Mammary microvascular endothelial cell (primary cell): ENCODE measurements around the gene ARHGEF35. TPM values are rescaled to one million over a fixed set of nuclear protein-coding genes. Genes with fewer than 3 reads are reported as not detected.

Experiments used
- total RNA-seq: library from RNA; depleted of rRNA; stranded (reverse); fragments of >200 nt; gene quantifications from 2 replicates; pipeline ENCODE4 v1.2.3, GENCODE V29; 2015

The ARHGEF35 gene
- total RNA-seq = 0.69 and 0.73 TPM in 2 replicates

DNA sequence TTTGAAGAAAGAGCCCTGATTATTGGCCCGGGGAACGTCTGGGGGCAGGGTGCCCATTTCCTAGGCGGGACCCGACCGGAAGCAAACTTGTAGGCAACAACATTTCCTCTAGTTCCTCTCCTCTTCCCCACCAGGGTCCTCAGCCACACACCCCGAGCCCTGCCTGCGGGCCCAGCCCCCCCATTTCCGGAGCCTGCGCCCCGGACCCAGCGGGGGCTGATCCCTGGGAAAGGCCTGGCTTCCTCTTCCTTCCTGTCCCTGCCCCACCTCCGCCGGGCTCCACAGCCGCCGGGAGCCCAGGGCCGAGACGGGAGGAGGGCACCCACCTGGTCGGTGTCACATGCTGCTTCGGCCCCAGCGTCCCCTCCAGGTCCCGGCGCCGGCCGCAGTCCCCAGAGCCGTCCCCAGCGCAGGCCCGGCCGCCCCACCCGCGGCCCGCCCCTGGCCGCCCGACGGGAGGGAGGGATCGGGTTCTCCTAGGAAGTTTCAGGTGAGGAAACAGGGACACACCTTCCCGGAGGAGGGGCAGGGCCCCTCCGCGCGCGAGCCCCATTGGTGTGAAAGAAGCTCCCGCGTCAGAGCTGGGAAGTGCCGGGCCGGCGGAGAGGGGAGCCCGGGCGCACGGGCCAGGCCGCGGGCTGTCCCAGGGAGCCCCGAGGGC lies at the start of gene ARHGEF35:
Gene ARHGEF35, minus strand, starts transcription at position 622 of the 661 bp plus-strand sequence. CDS start 7,450 bp downstream, outside the sequence.

DNA sequence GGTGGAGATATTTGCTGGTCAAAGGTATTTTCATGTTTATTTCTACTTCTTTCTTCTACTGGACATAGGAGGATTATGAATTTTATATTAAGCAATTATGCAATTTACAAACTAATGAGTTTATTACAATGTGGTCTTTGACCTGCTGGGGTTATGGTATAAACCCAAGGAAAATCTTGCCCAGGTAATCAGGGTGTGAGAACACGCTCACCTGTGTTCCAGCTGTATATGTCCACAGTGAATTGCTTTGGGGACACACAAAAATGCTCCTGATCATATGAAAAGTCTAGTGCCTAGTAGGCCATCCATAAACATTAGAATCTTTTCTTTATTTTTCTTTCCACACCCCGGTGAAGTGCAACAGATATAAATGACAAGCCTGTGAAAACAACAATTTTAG lies 43.7 kb upstream of the ARHGEF35 start, which contains the start of gene OR2A42:
Gene OR2A42, minus strand, starts transcription at position 241 of the 400 bp plus-strand sequence. CDS start 6,762 bp downstream, outside the sequence.

DNA sequence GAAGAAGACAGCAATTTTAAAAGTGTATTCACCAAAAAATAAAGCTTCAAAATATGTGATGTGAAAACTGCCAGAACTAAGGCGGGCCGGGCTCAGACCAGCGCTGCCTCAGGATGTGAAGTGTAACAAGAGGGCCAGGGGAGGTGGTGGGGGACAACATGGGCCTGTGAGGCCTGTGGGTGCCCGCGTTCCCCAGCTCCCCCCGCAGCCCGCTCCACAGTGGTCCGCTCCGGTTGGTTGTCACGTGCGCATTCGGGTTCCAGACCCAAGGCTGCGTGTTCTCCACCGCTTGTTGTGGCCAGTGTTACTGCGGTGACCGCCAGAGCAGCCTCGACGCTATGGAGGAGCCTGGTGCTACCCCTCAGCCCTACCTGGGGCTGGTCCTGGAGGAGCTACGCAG lies 12.5 kb downstream of the ARHGEF35 start, which contains the start of gene CTAGE4:
Gene CTAGE4, plus strand, starts transcription at position 301 of the 400 bp plus-strand sequence. Its CDS starts 38 bp downstream, at position 339.

Other genes starting within 250 kb of the ARHGEF35 start
- not detected in 2 replicates for gene OR2F1, start 241.0 kb downstream of the ARHGEF35 start, total RNA-seq
- gene OR6B1, start 195.5 kb downstream of the ARHGEF35 start, total RNA-seq = not detected in 2 replicates
- not detected in 2 replicates for gene OR2A5, start 146.9 kb downstream of the ARHGEF35 start, total RNA-seq
- gene OR2A25, start 126.0 kb downstream of the ARHGEF35 start, total RNA-seq = not detected in 2 replicates
- not detected in 2 replicates for gene OR2A12, start 109.6 kb downstream of the ARHGEF35 start, total RNA-seq
- not detected in 2 replicates for gene OR2A2, start 86.2 kb downstream of the ARHGEF35 start, total RNA-seq
- not detected in 2 replicates for gene OR2A14, start 72.7 kb downstream of the ARHGEF35 start, total RNA-seq
- 0.33 TPM in 1 of 2 replicates, not detected in the other for gene CTAGE4, start 12.4 kb downstream of the ARHGEF35 start, total RNA-seq
- under 0.01 TPM in 1 of 2 replicates, not detected in the other for gene OR2A42, start 43.8 kb upstream of the ARHGEF35 start, total RNA-seq
- not detected in 2 replicates for gene OR2A7, start 69.0 kb upstream of the ARHGEF35 start, total RNA-seq
- not detected in 2 replicates for gene CTAGE8, start 73.5 kb upstream of the ARHGEF35 start, total RNA-seq
- not detected in 2 replicates for gene OR2A1, start 116.6 kb upstream of the ARHGEF35 start, total RNA-seq
- gene ARHGEF5, start 159.6 kb upstream of the ARHGEF35 start, total RNA-seq = 0.53 and 0.54 TPM in 2 replicates
- not detected in 2 replicates for gene NOBOX, start 207.9 kb upstream of the ARHGEF35 start, total RNA-seq